SKM-1 treated with dmso at 0.1 percent for 144 hours (cell line): ENCODE results near the gene PACRGL.
"Not testable (repeated sequence)": the region's sequence is repeated elsewhere in the genome, so short reads cannot be mapped to it uniquely, and the experiment has no call there.

ENCODE experiments used
- DNase-seq: peaks from one replicate; lab custom pipeline; 2025; ENCODE audit not compliant: unreplicated experiment; lab: John Stamatoyannopoulos, UW

Gene PACRGL

DNA sequence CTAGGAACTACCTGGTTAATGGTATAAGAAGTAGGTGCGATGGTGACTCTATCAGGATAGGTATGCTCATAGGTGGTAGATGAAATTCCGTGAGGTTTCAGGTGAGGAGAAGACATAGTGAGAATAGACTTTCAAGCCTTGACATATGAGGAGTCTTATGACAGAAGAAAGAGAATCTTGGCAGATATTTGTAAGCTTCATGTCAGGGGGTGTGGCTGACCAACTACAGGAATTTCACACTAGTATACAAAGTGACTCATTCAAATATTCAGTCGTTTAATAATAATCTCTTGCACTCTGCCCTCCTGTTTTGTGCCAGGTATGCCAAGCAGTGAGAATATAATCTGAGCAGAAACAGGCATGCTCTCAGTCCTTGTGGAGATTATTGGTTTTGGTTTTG, 22.8 kb downstream of the PACRGL start:
- DNase-seq, result no peak

- DNase-seq, result no peak
Measured at GRCh38 chr4:20723463-20723862, 23.2 kb downstream of the PACRGL start.

GRCh38 chr4:20724915-20725314, 24.7 kb downstream of the PACRGL start:
- DNase-seq, result no peak

- DNase-seq, result no peak
Measured at GRCh38 chr4:20735931-20736330, 35.7 kb downstream of the PACRGL start.

GRCh38 chr4:20746000-20746399, 45.7 kb downstream of the PACRGL start:
- DNase-seq, result not testable (repeated sequence)

DNA sequence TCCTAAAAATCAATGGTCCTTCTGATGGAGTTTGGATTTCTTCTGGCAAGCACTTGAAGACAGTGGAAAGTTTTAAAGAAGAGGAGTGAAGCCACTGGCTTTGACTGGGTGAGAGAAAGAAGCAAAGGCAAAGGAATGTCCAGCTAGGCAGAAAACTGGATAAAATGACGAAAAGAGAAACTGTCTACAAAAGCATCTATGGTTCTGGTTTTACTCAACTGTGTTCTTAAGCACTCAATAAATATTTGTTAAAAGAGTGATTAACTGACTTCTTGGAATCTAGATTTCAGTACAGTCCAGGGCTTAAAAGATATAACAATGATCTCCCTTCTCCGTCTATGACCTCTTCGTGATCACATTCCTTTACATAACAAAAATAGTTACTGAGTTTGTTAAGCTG, 52.4 kb downstream of the PACRGL start:
- no peak for DNase-seq

DNA sequence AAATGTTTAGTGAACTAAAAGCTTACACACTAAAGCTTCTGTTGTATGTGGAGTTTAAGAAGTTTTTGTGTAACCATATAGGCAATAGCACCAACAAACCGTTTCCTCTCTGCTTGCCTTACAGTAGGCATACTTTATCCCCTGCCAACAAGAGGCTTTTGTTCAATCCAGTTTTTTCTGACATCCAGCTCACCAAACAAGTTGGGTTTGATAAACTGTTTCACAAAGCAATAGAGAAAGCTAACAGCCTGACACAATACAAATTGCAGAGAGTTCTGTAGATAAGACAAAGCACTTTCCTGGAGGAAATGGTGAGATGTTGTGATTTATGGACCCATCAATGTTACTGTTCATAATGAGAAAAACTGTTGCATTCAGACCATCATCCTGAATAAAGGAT, 53.8 kb downstream of the PACRGL start:
- no peak for DNase-seq

DNA sequence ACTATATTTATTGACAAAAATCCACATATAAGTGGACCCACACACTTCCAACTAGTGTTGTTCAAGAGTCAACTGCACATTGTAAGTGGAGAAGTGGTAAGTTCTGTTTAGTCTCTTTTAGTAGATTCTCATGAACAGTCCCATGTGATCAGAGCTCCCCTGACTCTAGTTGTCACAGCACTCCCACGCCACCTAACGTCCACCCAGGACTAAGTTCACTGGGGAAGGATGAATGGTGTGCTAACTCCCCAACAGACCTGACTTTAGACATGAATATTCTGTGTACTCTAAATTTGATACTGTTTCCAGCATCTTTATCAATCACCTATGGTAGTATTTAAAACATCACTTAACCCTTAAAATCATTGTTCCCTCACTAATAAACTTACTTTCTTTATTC, 59.8 kb downstream of the PACRGL start:
- no peak for DNase-seq

- no peak for DNase-seq
Measured at GRCh38 chr4:20761382-20761781, 61.1 kb downstream of the PACRGL start.

- DNase-seq, result no peak
Measured at GRCh38 chr4:20761826-20762225, 61.6 kb downstream of the PACRGL start.

GRCh38 chr4:20764366-20764992, 64.2 kb downstream of the PACRGL start:
- DNase-seq, result no peak

- peak; percentile 28 for DNase-seq
Measured at GRCh38 chr4:20773144-20773997, 73.1 kb downstream of the PACRGL start.

- no peak for DNase-seq
Measured at GRCh38 chr4:20778896-20779295, 78.6 kb downstream of the PACRGL start.

GRCh38 chr4:20783134-20783533, 82.9 kb downstream of the PACRGL start:
- not testable (repeated sequence) for DNase-seq

GRCh38 chr4:20787940-20788665, 87.8 kb downstream of the PACRGL start:
- no peak for DNase-seq
